GM19025 (cell line): ENCODE results near the gene TMEM222.

Experiments used
- ATAC-seq: cut with Tn5 transposase; IDR thresholded peaks from one replicate; pipeline ENCODE4 v1.9.1; 2021; ENCODE audit warnings: mild to moderate bottlenecking, low read depth, moderate library complexity; ENCODE audit not compliant: unreplicated experiment

The TMEM222 gene

GRCh38 chr1:27357281-27358037 lies 35.5 kb downstream of the TMEM222 start:
- ATAC-seq, result no peak

- ATAC-seq, result no peak
These were observed 36.3 kb downstream of the TMEM222 start for GRCh38 chr1:27358038-27358927.

GRCh38 chr1:27358928-27359313 lies 37.0 kb downstream of the TMEM222 start:
- ATAC-seq, result no peak

GRCh38 chr1:27359822-27360158 lies 37.8 kb downstream of the TMEM222 start:
- ATAC-seq, result no peak

GRCh38 chr1:27360159-27361043 lies 38.4 kb downstream of the TMEM222 start:
- no peak for ATAC-seq

- no peak for ATAC-seq
These were observed 39.1 kb downstream of the TMEM222 start for GRCh38 chr1:27361044-27361402.

GRCh38 chr1:27361553-27361952 lies 39.6 kb downstream of the TMEM222 start:
- no peak for ATAC-seq

- no peak for ATAC-seq
These were observed 42.1 kb downstream of the TMEM222 start for GRCh38 chr1:27363766-27364695.

- ATAC-seq, result no peak
These were observed 42.9 kb downstream of the TMEM222 start for GRCh38 chr1:27364696-27365371.

GRCh38 chr1:27365372-27366112 lies 43.6 kb downstream of the TMEM222 start:
- ATAC-seq, result no peak

- no peak for ATAC-seq
These were observed 44.1 kb downstream of the TMEM222 start for GRCh38 chr1:27366113-27366410.

GRCh38 chr1:27366411-27367159 lies 44.6 kb downstream of the TMEM222 start, which contains the start of gene MAP3K6:
TSS of gene MAP3K6 (minus strand) at chr1:27366961. CDS start at chr1:27366597, 364 bp downstream.
- no peak for ATAC-seq

- no peak for ATAC-seq
These were observed 45.2 kb downstream of the TMEM222 start for GRCh38 chr1:27367160-27367650.

- ATAC-seq, result no peak
These were observed 47.1 kb downstream of the TMEM222 start for GRCh38 chr1:27368869-27369582.

- no peak for ATAC-seq
These were observed 50.3 kb downstream of the TMEM222 start for GRCh38 chr1:27372022-27372807.
